Measurements from ENCODE around the gene IFI27L1. TPM values are rescaled to one million over a fixed set of nuclear protein-coding genes. Genes with fewer than 3 reads are reported as not detected.
A peak's percentile ranks its signal among the peaks of the same experiment; 100 is the strongest.
"Not testable (repeated sequence)": the region's sequence is repeated elsewhere in the genome, so short reads cannot be mapped to it uniquely, and the experiment has no call there.

IFI27L1 gene
- total RNA-seq, 8 experiments from 2014 or later = 21.1 to 75.6 (median 30.4) TPM

GRCh38 chr14:94051779-94052178 lies 29.3 kb upstream of the IFI27L1 start:
- in situ Hi-C loops (cut with MboI; ENCODE audit: low pct_unique_long_range_greater_than_20kb in 2 of 9, low sequenced_read_pairs in 9 of 9, unreplicated experiment in 9 of 9) = no loop called here
- no peak overlapping the region for H3K4me3 ChIP-seq
- peaks cover 14 to 29% of the 10 kb centered on the region in 2 donors for H3K4me1 ChIP-seq (replicated peaks in 1 of 2)
- peak in 1 of 8 experiments; percentile 11 for ATAC-seq (replicated peaks in 6 of 8)
- no peak overlapping the region for H3K27ac ChIP-seq
- 47 to 100% (median 82%) methylated on average over 1 to 3 of the region's 3 CpGs; no CpG with 5 or more reads in 6 of the 10 experiments for WGBS, 10 experiments

DNA sequence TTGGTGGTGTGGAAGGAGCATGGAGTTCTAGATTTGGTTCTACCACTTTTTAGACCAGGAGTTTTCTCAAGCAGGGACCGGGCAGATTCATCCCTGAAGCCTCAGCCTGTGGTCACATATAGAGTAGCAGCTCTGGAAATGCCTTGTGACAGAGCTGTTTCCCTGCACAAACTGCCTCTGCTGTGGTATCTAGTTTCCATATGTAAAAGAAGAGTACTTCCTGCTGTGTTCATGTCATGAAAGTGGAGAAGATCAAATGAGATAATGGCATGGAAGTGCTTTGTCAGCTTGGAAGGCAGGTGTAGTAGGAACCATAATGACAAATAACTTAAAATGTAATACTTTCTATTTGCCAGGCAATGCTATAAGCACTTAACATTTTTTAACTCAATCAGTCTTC lies 28.9 kb upstream of the IFI27L1 start:
- no peak overlapping the region for H3K4me3 ChIP-seq
- H3K4me1 ChIP-seq (replicated peaks in 1 of 2) = peaks cover 14 to 29% of the 10 kb centered on the region in 2 donors
- in situ Hi-C loops (cut with MboI; ENCODE audit: low pct_unique_long_range_greater_than_20kb in 2 of 9, low sequenced_read_pairs in 9 of 9, unreplicated experiment in 9 of 9) = no loop called here
- ATAC-seq (replicated peaks in 6 of 8) = peak in 3 of 8 experiments; percentile 36 to 77 (median 61)
- H3K27ac ChIP-seq = no peak overlapping the region
- WGBS, 10 experiments = 80 to 88% (median 88%) methylated on average over 1 of the region's 1 CpG; no CpG with 5 or more reads in 7 of the 10 experiments

DNA sequence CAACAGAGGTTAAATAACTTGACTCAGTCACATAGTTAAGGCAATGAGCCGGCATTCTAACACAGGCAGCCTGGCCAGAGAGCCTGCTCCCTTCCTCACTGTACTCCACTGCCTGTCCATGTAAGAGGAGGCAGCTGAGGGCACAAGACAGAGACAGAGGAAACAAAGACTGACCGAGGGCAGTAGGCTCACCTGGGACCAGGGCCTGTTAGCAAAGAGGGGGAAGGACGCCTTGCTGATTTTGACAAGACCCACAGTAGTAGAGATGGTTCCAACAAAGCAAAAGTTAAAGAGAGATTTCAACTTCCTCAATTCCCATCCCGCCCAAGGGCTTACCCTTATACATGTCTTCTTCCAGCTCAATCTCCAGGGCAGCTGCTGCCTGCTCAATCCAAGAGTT lies 28.4 kb upstream of the IFI27L1 start:
- Histone ChIP-seq H3K4me3 (no peak overlapping the region), H3K27ac (no peak overlapping the region), H3K4me1 (replicated peaks in 1 of 2) (peaks cover 14 to 28% of the 10 kb centered on the region in 2 donors)
- ATAC-seq (replicated peaks in 6 of 8) = no peak
- in situ Hi-C loops (cut with MboI; ENCODE audit: low pct_unique_long_range_greater_than_20kb in 2 of 9, low sequenced_read_pairs in 9 of 9, unreplicated experiment in 9 of 9) = no loop called here
- WGBS, 10 experiments = 67 to 93% (median 88%) methylated on average over 1 to 2 of the region's 4 CpGs; no CpG with 5 or more reads in 6 of the 10 experiments

GRCh38 chr14:94054401-94054800 lies 26.7 kb upstream of the IFI27L1 start:
- H3K27ac ChIP-seq = no peak overlapping the region
- no peak overlapping the region for H3K4me3 ChIP-seq
- ATAC-seq (replicated peaks in 6 of 8) = no peak
- WGBS, 10 experiments = 80 to 100% (median 100%) methylated on average over 1 of the region's 1 CpG; no CpG with 5 or more reads in 5 of the 10 experiments
- in situ Hi-C loops (cut with MboI; ENCODE audit: low pct_unique_long_range_greater_than_20kb in 2 of 9, low sequenced_read_pairs in 9 of 9, unreplicated experiment in 9 of 9) = no loop called here
- H3K4me1 ChIP-seq (replicated peaks in 1 of 2) = peaks cover 4 to 13% of the 10 kb centered on the region in 2 donors

DNA sequence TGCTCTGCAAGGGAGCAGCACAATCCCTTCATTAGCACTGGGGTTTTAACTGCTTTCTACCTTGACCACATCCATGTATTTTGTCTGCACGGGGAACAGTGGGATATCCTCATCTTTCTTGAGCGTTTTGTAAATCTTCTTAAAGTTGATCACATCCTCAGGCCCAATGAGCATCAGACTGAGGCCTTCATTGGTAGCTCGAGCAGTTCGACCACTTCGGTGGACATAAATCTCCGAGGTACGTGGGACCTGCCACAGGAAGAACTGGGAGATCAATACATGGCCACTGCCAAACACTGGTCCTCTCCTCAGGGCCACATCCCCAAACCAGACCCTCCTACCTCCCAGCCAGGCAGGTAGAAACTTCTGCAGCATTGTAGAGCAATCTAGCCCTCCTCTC lies 26.2 kb upstream of the IFI27L1 start:
- no peak overlapping the region for H3K4me3 ChIP-seq
- 95 to 100% (median 100%) methylated on average over 2 to 7 of the region's 7 CpGs; no CpG with 5 or more reads in 5 of the 10 experiments for WGBS, 10 experiments
- H3K4me1 ChIP-seq (replicated peaks in 1 of 2) = peaks cover 0 to 12% of the 10 kb centered on the region in 2 donors
- in situ Hi-C loops (cut with MboI; ENCODE audit: low pct_unique_long_range_greater_than_20kb in 2 of 9, low sequenced_read_pairs in 9 of 9, unreplicated experiment in 9 of 9) = no loop called here
- H3K27ac ChIP-seq = no peak overlapping the region
- no peak for ATAC-seq (replicated peaks in 6 of 8)

- Histone ChIP-seq H3K4me3 (no peak overlapping the region), H3K27ac (no peak overlapping the region), H3K4me1 (replicated peaks in 1 of 2) (peaks cover 0 to 2% of the 10 kb centered on the region in 2 donors)
- WGBS, 10 experiments = 60 to 100% (median 94%) methylated on average over 1 to 6 of the region's 6 CpGs
- ATAC-seq (replicated peaks in 6 of 8) = peak in 1 of 8 experiments; percentile 45
- in situ Hi-C loops (cut with MboI; ENCODE audit: low pct_unique_long_range_greater_than_20kb in 2 of 9, low sequenced_read_pairs in 9 of 9, unreplicated experiment in 9 of 9) = no loop called here
Measured at GRCh38 chr14:94056579-94057308, 24.4 kb upstream of the IFI27L1 start.

GRCh38 chr14:94058128-94058673 lies 22.9 kb upstream of the IFI27L1 start:
- no peak overlapping the region for H3K4me3 ChIP-seq
- 63 to 100% (median 75%) methylated on average over 1 of the region's 1 CpG; no CpG with 5 or more reads in 3 of the 10 experiments for WGBS, 10 experiments
- H3K4me1 ChIP-seq (replicated peaks in 1 of 2) = no peaks in the 10 kb centered on the region
- H3K27ac ChIP-seq = no peak overlapping the region
- no peak for ATAC-seq (replicated peaks in 6 of 8)
- in situ Hi-C loops (cut with MboI; ENCODE audit: low pct_unique_long_range_greater_than_20kb in 2 of 9, low sequenced_read_pairs in 9 of 9, unreplicated experiment in 9 of 9) = no loop called here

GRCh38 chr14:94058674-94059138 lies 22.4 kb upstream of the IFI27L1 start:
- WGBS, 10 experiments = 62 to 100% (median 91%) methylated on average over 2 to 4 of the region's 5 CpGs; no CpG with 5 or more reads in 1 of the 10 experiments
- Histone ChIP-seq H3K27ac (no peak overlapping the region), H3K4me3 (no peak overlapping the region), H3K4me1 (replicated peaks in 1 of 2) (no peaks in the 10 kb centered on the region)
- in situ Hi-C loops (cut with MboI; ENCODE audit: low pct_unique_long_range_greater_than_20kb in 2 of 9, low sequenced_read_pairs in 9 of 9, unreplicated experiment in 9 of 9) = no loop called here
- peak in 1 of 8 experiments; percentile 66 for ATAC-seq (replicated peaks in 6 of 8)

DNA sequence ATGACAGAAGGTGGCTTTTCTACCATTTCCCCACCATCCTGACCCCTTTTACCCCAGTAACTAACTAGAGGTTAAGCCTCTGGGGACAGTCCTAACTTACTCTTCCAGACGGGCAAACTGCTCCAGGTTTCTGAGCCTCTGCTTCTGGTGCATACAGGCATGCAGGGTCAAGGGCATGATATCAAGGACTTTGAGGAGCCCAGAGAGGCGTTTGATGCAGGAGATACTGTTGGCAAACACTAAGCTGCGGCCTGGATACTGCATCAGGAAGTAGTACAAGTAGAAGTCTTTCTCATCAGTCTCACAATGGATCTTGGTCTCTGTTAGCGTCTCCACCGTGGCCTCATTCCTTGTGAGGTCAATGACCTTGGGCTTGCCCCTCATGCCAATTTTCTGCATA lies 21.1 kb upstream of the IFI27L1 start:
- in situ Hi-C loops (cut with MboI; ENCODE audit: low pct_unique_long_range_greater_than_20kb in 2 of 9, low sequenced_read_pairs in 9 of 9, unreplicated experiment in 9 of 9) = no loop called here
- ATAC-seq (replicated peaks in 6 of 8) = no peak
- Histone ChIP-seq H3K4me3 (no peak overlapping the region), H3K4me1 (replicated peaks in 1 of 2) (no peaks in the 10 kb centered on the region), H3K27ac (no peak overlapping the region)
- 80 to 100% (median 92%) methylated on average over 1 to 4 of the region's 5 CpGs; no CpG with 5 or more reads in 4 of the 10 experiments for WGBS, 10 experiments

DNA sequence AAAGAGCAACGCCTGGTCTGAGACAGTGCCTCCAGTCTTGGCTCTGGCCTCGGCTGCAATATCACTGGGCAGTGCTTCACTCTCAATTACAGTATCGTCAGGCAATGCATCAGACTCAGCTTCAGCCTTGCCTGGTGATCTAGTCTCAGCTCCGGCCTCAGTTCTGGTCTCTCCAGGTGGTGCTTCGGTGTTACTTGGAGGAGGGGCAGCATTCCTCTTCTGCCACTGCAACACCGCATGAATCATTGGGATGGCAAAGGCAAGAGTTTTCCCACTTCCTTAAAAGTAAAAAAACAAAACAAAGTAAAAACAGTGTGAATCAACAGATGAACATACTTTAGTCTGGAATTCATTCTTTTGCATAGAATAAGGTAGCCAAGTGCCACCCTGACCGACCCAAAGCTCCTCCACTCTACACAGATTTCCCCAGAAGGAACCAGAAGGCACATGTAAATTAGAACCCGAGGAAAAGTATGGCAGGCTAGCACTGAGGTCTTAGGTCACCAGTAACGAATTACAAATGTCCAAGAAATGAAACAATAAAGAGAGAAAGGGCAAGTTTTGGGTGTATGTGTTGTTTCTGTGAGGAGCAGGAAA lies 18.7 kb upstream of the IFI27L1 start:
- in situ Hi-C loops (cut with MboI; ENCODE audit: low pct_unique_long_range_greater_than_20kb in 2 of 9, low sequenced_read_pairs in 9 of 9, unreplicated experiment in 9 of 9) = no loop called here
- Histone ChIP-seq H3K4me1 (replicated peaks in 1 of 2) (peaks cover 0 to 7% of the 10 kb centered on the region in 2 donors), H3K4me3 (no peak overlapping the region), H3K27ac (no peak overlapping the region)
- ATAC-seq (replicated peaks in 6 of 8) = peak in 2 of 8 experiments; percentile 53 to 74
- WGBS, 10 experiments = 33 to 100% (median 77%) methylated on average over 1 to 8 of the region's 9 CpGs

- no peak overlapping the region for H3K27ac ChIP-seq
- 65 to 100% (median 90%) methylated on average over 2 to 6 of the region's 8 CpGs; no CpG with 5 or more reads in 4 of the 10 experiments for WGBS, 10 experiments
- peak in 4 of 8 experiments; percentile 35 to 88 (median 54) for ATAC-seq (replicated peaks in 6 of 8)
- in situ Hi-C loops (cut with MboI; ENCODE audit: low pct_unique_long_range_greater_than_20kb in 2 of 9, low sequenced_read_pairs in 9 of 9, unreplicated experiment in 9 of 9) = no loop called here
- peaks cover 0 to 7% of the 10 kb centered on the region in 2 donors for H3K4me1 ChIP-seq (replicated peaks in 1 of 2)
- no peak overlapping the region for H3K4me3 ChIP-seq
Measured at GRCh38 chr14:94066089-94066676, 14.9 kb upstream of the IFI27L1 start.

- 86 to 100% (median 100%) methylated on average over 1 to 3 of the region's 3 CpGs; no CpG with 5 or more reads in 1 of the 10 experiments for WGBS, 10 experiments
- H3K4me3 ChIP-seq; H3K27ac ChIP-seq; in situ Hi-C loops (cut with MboI; ENCODE audit: low pct_unique_long_range_greater_than_20kb in 2 of 9, low sequenced_read_pairs in 9 of 9, unreplicated experiment in 9 of 9); H3K4me1 ChIP-seq (replicated peaks in 1 of 2); ATAC-seq (replicated peaks in 6 of 8): not testable (repeated sequence)
Measured at GRCh38 chr14:94072076-94072475, 9.0 kb upstream of the IFI27L1 start.

DNA sequence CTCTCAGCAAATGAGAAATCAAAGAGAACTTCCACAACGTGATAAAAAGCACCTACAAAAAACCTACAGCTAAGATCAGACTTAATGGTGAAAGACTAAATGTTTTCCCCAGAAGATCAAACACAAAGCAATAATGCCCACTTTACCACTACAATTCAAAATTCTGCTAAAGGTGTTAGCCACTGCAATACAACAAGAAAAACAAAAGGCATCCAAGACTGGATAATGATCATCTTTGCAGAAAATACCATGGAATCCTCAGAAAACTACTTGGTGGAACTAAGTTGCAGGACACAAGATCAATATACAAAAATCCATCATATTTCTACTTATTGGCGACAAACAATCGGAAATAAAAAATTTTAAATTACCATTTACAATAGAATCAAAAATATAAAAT lies 6.6 kb upstream of the IFI27L1 start:
- no peak for ATAC-seq (replicated peaks in 6 of 8)
- 94 to 100% (median 97%) methylated on average over 2 to 3 of the region's 3 CpGs for WGBS, 10 experiments
- in situ Hi-C loops (cut with MboI; ENCODE audit: low pct_unique_long_range_greater_than_20kb in 2 of 9, low sequenced_read_pairs in 9 of 9, unreplicated experiment in 9 of 9) = no loop called here
- Histone ChIP-seq H3K4me3 (no peak overlapping the region), H3K27ac (no peak overlapping the region), H3K4me1 (replicated peaks in 1 of 2) (peaks cover 18 to 28% of the 10 kb centered on the region in 2 donors)

Measured in motor neuron (in vitro differentiated cells).